ENCODE data around the gene LRRC1. TPM values are rescaled to one million over a fixed set of nuclear protein-coding genes. Genes with fewer than 3 reads are reported as not detected.
"Not testable (repeated sequence)": the region's sequence is repeated elsewhere in the genome, so short reads cannot be mapped to it uniquely, and the experiment has no call there.

The LRRC1 gene
- 0.96 and 4.3 TPM in 2 replicates for total RNA-seq (2014; rRNA removed; shearing (Covaris generic))

DNA sequence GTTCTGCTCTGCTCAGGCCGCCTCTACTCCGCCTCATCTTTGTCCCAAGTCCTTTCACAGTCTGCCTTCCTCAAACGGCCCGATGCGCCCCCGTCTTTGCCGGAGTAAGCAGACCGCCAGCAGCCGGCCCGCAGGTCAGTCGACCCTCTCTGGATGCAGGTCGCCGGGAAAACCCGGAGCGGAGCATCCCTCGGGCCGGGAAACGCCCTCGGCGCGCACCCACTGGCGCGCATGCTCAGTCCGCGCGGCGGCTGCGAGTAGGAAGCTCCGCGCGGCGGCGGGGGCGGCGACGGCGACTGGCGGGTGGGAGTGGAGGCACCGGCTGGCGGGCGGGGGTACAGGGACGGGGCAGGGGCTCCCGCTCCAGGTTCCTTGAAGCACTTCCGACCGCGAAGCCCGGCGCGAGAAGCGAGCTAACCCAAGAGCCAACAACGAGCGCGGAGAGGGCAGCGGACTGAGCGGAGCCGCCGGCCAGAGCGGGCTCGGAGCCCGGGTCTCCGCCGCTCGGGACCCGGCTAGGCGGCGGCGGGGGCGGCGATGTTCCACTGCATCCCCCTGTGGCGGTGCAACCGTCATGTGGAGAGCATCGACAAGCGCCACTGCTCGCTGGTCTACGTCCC is at the start of gene LRRC1:
Gene LRRC1 (plus strand): TSS at position 286 of the 620 bp plus-strand sequence. CDS start 252 bp downstream, at position 538.
- peak; percentile 80 for DNase-seq (ENCODE audit: low read depth)

DNA sequence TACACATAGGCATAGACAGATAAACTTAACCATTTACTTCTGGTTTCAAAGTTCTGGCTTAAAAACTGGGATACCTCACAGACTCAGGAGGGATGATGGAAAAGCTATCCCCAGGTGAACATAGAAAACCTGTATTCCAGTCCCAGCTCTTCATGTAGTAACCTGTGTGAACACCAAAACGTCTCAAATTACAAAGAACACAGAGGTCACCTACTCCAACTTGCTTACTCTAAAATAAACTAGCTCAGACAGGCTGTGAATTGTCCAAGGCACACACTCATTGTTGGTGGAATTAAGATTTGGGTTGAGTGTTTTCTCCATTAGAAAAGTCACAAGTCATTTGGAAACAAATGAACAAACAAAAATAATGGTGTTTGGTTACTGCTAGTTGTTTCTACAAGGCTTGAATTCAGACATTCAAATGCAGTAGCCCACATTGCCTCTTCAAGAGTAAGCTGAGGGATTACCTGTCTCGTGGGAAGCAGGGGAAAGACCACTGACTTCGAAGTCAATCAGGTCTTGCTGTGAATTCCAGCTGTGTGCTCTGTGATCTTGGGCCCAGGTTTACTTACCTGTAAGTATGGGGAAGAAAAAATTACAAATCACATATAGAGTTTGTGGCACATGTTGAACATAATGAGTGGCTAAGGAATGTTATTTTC is 48.2 kb upstream of the LRRC1 start:
- DNase-seq (ENCODE audit: low read depth) = no peak

DNA sequence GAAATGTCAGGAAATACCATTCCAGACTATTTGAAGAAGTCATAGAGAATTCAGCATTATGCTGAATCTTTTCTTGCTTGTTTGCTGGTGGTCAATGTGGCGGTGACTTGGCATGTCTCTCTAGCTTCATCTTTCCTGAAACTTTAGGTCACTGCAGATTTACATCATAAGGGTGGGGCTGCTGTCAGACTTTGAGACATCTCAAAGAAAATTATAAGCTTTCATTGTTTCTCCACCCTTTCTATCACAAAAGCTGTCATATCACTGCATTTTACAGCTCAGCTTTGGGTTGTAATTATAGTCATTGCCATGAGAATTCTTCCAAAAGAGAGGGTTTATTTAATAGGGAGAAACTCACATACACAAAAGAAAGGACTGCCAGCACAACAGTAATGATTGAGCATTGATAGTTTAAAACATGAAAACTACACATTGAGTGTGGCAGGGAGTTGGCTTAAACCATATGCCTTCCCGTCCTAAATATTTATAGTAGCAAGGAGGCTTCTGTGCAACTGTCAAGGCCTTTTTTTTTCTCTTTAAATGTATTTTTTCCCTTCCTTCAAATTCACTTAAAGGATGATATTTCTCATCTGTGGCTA is 44.7 kb upstream of the LRRC1 start:
- no peak for DNase-seq (ENCODE audit: low read depth)

DNA sequence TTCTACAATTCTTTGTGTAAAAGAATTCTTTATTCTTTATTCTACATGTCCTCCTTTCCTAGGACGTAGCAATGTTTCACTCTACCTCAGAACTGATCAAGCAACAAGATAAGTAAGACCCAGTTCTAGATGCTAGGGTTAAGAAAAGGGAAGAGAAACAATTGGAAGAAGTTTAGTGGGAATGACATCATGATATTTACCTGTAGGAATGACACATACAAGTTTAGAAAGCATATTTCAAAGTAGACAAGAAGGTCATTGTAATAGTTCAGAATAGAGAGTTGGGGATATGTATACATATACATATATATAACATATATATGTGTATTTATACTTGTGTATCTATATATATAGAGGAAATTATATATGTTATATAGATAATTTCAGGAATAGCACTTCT is 43.4 kb upstream of the LRRC1 start:
- no peak for DNase-seq (ENCODE audit: low read depth)

DNA sequence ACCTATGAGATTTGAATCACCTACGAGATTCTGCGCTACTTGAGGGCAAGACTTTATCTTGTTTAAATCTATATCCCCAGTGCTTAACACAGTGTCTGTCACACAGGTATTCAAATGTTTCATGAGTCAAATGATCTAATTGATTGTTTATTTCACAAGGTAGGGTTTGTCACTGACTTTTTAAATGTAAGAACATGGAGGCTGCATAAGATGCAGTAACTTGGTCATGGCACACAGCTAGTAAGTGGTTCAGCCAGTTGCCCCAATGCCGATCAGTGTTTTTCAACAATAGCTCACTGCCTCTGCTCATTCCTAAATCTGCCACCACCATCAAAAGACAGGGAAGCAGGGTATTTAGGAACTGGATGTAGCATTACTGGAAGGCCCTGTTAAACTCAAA is 42.4 kb upstream of the LRRC1 start:
- DNase-seq (ENCODE audit: low read depth) = no peak

DNA sequence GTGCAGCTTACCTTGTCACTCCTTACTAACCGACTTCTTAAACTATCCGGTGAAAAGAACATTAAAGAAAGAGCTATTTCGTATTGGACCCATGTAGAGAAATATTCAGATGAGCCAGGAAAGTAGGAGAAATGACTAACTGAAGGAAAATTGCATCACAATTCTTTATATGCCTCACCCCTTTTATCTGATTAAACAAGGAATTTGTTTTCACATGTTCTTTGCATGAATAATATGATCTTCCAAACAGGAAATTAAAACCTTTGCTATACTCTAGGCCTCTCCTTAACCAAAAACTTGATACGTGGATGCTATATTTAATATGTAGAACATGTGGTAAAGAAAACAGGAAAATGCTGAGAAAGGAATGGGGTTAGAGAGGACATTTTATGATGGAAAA is 41.9 kb upstream of the LRRC1 start:
- no peak for DNase-seq (ENCODE audit: low read depth)

DNA sequence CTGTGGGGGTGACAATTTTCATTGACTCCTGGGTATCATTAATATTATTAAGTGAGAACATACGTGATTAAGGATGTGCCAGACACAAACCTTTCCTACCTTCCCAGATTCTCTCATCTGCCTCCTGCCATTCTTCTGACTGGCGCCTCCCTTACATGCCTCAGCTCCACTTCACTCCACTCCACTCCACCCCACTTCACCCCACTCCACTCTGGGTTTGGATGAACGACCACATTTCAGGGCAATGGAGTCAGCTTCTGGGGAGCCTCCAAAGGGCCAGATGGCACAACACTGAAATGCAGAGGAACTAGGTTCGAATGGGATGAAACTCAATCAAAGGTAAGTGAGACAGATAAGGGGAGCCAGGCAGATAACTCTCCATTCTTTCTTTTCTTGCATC is 40.5 kb upstream of the LRRC1 start:
- no peak for DNase-seq (ENCODE audit: low read depth)

DNA sequence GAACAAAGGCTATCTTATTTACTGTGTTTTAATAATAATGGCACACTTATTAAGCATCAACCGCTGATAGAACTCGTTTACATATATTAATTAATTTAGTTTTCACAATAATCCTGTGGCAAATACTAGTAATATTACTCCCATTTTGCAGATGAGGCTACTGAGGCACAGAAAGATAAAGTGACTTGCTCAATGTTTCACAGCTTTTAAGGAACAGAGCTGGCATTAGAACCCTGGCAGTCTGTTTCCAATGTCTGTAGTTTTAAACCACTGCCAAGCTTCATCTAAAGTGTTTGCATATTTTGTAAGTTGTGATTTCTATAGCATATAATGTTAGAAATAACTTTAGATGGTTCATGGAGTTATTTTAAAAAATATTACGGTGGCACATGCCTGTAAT is 38.4 kb upstream of the LRRC1 start:
- no peak for DNase-seq (ENCODE audit: low read depth)

DNA sequence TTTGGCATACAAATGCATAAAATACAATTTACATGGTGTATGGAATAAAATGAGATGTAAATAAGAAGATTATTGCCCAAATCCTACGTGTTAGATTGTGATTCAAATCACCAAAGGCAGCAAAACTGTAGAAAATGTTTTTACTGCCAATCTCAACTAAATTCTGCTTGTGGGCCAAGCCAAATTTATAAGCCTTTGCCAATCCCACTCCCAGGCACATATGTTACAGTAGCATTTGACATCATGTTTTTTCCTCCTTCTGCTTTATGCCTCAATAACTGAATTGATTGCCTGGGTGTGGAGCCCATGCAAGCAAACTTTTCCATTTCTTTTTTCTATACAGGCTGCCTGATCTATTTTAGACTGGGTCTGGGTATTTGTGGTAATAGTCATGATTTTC is 36.3 kb upstream of the LRRC1 start:
- DNase-seq (ENCODE audit: low read depth) = no peak

DNA sequence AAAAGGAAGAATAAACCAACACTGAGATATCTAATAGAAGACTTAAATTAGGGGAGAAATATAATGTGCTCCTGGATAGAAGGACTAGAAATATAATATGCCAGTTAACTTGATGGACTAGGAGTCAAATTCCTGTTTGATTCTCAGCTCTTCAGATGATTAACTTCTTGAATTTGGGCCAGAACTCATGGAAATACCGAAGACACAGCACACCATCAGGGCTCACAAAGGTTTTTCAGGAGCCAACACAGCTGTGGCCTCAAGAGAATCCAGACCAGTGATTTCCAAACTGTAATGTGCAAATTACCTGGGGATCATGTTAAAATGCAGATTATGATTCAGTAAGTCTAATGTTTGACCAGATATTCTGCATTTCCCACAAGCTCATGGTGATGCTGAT is 33.8 kb upstream of the LRRC1 start:
- DNase-seq (ENCODE audit: low read depth) = no peak

DNA sequence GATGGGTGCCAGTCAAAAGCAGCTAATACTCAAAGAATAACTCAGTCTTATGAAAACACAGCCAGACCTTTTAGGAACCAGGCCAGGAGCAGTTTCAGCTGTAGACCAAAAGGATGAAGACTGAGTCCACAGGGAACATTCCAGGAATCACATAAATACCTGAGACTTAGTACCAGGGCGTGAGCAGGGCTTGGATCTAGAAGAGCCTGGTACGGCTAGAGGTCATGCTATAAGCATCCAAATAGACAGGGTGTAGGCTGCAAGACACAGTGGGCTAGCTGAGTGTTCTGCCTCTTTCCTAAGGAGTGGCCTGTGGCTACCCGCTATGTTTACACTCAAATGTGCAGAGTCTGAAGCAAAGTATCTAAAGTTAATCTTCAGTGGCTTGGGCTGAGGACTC is 29.5 kb upstream of the LRRC1 start:
- no peak for DNase-seq (ENCODE audit: low read depth)

DNA sequence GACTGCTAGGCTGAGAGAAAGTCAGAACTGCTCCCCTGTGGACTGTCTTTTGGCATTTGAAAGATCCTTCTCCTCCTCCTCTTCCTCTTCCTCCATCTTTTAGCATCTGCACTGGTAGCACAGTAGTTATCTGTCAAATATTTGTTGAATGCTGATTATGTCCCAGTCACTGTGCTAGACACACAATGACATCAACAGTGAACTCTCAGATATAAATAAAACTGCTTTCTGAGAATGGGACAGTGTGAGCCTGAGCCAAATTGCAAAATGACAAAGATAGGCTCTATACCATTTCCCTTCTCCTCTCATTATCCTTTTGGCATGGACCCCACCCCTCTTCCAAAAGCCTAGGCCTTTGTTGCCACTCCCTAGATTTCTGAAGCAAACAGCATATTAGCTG is 27.9 kb upstream of the LRRC1 start:
- no peak for DNase-seq (ENCODE audit: low read depth)

DNA sequence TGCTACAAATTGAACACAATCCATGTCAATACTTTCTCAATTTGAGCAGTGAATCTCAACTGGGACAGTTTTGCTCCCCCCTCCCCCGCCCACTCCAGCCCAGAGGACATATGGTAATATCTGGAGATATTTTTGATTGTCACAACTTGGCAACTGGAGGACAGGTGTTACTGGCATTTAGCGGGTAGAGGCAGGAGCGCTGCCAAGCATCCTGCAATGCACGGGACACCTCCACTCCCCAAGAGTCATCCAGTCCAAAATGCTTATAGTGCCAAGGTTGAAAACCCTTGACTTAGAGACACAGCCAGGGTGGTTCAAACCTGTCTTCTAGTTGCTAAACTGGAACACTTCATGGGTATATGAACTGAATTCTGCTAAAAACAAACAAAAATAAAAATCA is 26.9 kb upstream of the LRRC1 start:
- DNase-seq (ENCODE audit: low read depth) = no peak

DNA sequence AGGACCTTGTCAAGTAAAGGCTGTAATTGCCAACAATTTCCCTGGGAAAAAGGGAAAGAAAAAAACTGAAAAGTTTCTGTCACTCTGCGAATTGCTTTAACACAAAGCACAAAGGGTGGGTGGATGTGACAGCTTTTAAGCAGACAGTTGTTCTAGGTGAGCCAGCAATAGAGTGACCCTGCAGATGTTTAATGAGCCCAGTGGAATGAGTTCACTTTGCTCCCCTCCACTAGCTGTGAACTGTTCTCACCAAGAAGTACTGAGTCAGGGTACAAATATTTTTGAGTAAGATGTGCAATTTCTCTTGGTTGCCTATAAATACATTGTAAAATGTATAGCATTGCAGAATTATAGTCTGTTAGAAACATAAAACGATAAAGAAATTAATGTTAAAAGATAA is 26.2 kb upstream of the LRRC1 start:
- DNase-seq (ENCODE audit: low read depth) = no peak

DNA sequence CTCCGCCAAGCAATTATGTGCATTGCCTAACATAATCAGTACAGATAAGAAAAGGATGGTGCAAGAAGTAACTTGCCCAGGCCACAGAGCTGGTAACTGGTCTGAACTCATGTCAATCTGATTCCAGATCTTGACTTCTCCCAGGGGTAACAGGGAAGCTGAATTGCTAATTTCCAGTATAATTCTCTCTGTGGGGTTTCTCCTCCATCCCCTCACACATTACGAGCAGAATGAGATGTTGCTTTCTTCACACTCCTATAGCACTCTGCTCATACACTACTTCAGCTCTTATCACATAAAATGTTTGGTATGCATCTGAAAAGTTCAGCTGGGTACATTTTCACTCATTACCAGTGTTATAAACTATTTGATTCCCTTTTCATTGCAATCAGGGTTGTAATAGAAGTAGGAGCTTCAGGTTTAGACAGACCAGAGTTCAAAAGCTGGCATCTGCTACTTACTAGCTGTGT is 24.0 kb upstream of the LRRC1 start:
- no peak for DNase-seq (ENCODE audit: low read depth)

DNA sequence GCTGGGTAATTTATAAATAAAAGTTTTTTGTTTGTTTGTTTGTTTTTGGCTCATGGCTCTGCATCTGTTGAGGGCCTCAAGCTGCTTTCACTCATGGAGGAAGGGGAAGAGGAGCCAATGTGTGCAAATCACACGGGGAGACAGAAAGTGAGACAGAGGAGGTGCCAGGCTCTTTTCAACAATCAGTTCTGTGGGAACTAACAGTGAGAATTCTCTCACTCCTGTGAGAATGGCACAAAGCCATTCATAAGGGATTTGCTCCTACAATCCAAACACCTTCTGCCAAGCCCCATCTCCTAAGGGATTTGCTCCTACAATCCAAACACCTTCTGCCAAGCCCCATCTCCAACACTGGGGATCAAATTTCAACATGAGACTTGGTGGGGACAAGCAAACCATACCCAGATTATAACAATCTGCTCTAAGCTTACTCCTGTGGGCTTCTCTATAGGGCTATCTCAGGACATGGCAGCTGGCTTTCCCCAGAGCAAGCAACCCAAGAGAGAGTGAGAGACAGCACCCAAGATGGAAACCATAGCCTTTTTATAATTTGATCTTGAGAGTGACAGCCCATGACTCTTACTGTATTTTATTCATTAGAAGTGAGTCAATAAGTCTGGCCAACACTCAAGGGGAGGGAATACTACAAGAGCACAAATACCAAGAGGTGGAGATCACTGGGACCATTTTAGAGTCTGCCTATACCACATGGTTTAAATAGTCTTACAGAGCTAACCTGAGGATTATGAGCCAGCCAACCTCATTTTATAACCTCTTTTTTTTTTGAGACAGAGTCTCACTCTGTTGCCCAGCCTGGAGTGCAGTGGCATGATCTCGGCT is 22.8 kb upstream of the LRRC1 start:
- no peak for DNase-seq (ENCODE audit: low read depth)

DNA sequence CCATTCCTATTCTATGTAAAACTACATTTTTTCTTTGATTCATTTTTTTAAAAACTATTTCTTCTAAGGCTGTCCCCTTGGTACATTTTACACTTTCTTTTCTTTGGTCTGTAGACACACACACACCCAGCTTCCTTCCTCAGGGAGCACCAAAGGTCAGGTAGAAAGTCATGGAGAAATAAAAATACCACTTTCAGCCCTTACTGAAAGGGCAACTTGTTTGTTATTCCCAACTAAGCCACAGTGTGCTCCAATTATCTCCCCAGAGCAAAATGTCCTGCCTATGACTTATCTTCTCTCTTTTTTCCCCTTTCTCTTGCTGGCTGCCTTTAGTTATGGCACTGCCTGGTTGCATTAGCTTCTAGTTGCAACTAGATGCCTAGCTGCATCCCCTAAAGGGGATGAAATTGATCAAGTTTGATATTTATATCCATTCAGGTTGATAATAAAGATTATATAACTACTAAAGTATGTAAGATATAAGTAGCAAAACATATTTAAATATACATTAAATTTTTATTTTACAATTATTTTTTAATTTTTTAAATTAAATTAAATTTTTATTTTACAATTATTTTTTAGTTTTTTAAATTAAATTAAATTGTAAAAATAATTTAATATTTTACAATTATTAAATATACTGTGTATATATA is 21.6 kb upstream of the LRRC1 start:
- no peak for DNase-seq (ENCODE audit: low read depth)

DNA sequence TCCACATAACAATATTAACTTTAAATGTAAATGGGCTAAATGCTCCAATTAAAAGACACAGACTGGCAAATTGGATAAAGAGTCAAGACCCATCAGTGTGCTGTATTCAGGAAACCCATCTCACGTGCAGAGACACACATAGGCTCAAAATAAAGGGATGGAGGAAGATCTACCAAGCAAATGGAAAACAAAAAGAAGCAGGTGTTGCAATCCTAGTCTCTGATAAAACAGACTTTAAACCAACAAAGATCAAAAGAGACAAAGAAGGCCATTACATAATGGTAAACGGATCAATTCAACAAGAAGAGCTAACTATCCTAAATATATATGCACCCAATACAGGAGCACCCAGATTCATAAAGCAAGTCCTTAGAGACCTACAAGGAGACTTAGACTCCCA is 18.7 kb upstream of the LRRC1 start:
- not testable (repeated sequence) for DNase-seq (ENCODE audit: low read depth)

DNA sequence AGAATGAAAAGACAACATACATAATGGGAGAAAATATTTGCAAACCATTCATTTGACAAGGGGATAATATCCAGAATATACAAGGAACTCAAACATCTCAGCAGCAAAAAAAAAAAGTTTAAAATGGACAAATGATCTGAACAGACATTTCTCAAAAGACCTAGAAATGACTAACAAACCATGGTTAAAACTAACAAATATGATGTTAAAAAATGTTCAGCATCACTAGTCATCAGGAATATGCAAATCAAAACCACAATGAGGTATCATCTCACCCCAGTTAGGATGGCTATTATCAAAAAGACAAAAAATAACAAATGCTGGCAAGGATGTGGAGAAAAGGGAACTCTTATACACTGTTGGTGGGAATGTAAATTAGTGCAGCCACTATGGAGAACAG is 9.8 kb upstream of the LRRC1 start:
- not testable (repeated sequence) for DNase-seq (ENCODE audit: low read depth)

DNA sequence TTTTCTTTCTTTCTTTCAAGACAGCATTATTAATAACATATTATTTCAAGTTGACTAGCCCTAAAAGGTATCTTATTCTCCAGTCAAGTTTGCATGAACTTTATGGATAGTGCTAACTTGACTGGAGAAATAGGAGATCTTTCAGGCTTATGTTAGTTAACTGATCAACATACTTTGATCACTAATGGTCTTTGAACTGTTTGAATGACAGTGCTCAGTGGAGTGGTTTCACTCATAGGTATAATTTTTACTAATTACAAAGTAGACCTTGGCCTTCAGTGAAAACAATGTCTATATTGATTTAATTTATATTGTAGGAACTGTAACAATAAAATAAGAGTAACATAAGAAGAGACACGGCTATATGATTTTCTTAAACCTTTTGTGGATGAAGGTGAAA is 8.0 kb upstream of the LRRC1 start:
- DNase-seq (ENCODE audit: low read depth) = no peak

DNA sequence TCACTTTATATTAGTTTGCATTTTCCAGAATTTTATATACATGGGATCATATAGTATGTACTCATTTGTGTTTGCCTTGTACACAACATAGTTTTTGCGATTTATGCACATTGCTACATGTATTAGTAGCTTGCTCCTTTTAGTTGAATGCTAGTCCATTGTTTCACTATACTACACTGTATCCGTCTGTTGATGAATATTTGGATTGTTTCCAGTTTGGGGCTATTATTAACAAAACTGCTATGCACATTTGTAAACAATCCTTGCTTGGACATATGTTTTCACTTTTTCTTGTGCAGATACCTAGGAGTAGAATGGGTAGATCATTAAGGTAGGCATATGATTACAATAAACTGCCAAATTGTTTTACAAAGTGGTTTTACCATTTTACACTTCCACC is 3.9 kb upstream of the LRRC1 start:
- no peak for DNase-seq (ENCODE audit: low read depth)

DNA sequence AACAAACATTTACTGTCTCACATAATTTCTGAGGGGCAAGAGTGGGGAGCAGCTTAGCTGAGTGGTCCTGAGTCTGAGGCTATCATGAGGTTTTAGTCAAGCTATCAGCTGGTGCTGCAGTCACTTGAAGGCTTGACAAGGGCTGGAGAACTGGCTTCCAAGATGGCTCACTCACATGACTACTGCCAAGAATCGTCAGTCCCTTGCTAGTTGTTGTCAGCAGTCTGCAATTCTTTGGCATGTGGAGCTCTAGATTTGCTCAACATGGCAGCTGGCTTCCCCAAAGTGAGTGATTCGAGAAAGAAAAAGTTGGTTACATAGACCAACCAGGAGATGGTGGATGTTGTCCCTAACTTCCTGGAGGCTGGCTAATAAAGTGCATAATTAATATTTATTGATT is 2.8 kb upstream of the LRRC1 start:
- no peak for DNase-seq (ENCODE audit: low read depth)

All from RPMI7951 (cell line).